ENCODE measurements around the gene SEMA5A. TPM values are rescaled to one million over a fixed set of nuclear protein-coding genes. Genes with fewer than 3 reads are reported as not detected.

Gene SEMA5A
- total RNA-seq, 1 experiment from 2014 or later = 9.3 TPM

GRCh38 chr5:9099689-9100088 is 446.2 kb downstream of the SEMA5A start:
- TF ChIP-seq ZNF532 (CRISPR knock-in tag; IDR thresholded peaks at IDR 0.05; ENCODE audit: borderline replicate concordance) = no peak
- no peak for TF ChIP-seq CTCF (IDR thresholded peaks at IDR 0.05)
- TF ChIP-seq ZNF423 (CRISPR knock-in tag; IDR thresholded peaks at IDR 0.05) = no peak
- TF ChIP-seq ZBTB43 (CRISPR knock-in tag; IDR thresholded peaks at IDR 0.05) = no peak
- no peak for TF ChIP-seq RELA (CRISPR knock-in tag; IDR thresholded peaks at IDR 0.05; ENCODE audit: borderline replicate concordance)
- TF ChIP-seq PRRX2 (CRISPR knock-in tag; IDR thresholded peaks at IDR 0.05) = no peak
- no peak for TF ChIP-seq ELF4 (CRISPR knock-in tag; IDR thresholded peaks at IDR 0.05; ENCODE audit: low read depth)
- TF ChIP-seq ZNF416 (CRISPR knock-in tag; IDR thresholded peaks at IDR 0.05) = no peak
- no peak for TF ChIP-seq JUN (CRISPR knock-in tag; IDR thresholded peaks at IDR 0.05)
- no peak for TF ChIP-seq ESRRA (CRISPR knock-in tag; IDR thresholded peaks at IDR 0.05; ENCODE audit: borderline replicate concordance)
- no peak for TF ChIP-seq JAZF1 (CRISPR knock-in tag; IDR thresholded peaks at IDR 0.05)
- TF ChIP-seq ATF6 (CRISPR knock-in tag; IDR thresholded peaks at IDR 0.05) = no peak
- no peak for DNase-seq (ENCODE audit: low spot score)
- Mint-ChIP-seq H3K9me3 (no peaks in the 10 kb centered on the region), H3K4me3 (no peak overlapping the region), H3K27ac (no peak overlapping the region), H3K36me3 (no peaks in the 10 kb centered on the region), H3K27me3 (ENCODE audit: low read depth) (no peaks in the 10 kb centered on the region), H3K4me1 (no peaks in the 10 kb centered on the region)
- peak; percentile 75 for ATAC-seq
- ChIA-PET CTCF (interaction anchor here (1.1 to 1.9 kb wide), 2 partner anchors 107 to 192 kb away, joined by 3 to 10 read pairs; no protein-coding TSS in a partner anchor), POLR2A (no interaction called here)

GRCh38 chr5:9098990-9099389 is 446.9 kb downstream of the SEMA5A start:
- Mint-ChIP-seq H3K27me3 (ENCODE audit: low read depth) (no peaks in the 10 kb centered on the region), H3K36me3 (no peaks in the 10 kb centered on the region), H3K4me3 (no peak overlapping the region), H3K4me1 (no peaks in the 10 kb centered on the region), H3K9me3 (no peaks in the 10 kb centered on the region; the same call in 1 of the 2 replicates), H3K27ac (no peak overlapping the region)
- ATAC-seq (no peak), DNase-seq (ENCODE audit: low spot score) (no peak)
- ChIA-PET CTCF (interaction anchor here (1.1 to 1.9 kb wide), 2 partner anchors 106 to 191 kb away, joined by 3 to 10 read pairs; no protein-coding TSS in a partner anchor), POLR2A (no interaction called here)
- TF ChIP-seq HMGA2 (CRISPR knock-in tag; IDR thresholded peaks at IDR 0.05) = no peak
- no peak for TF ChIP-seq NR3C1 (CRISPR knock-in tag; conservative IDR thresholded peaks at IDR 0.05; ENCODE audit: low read depth)
- no peak for TF ChIP-seq STAT6 (CRISPR knock-in tag; conservative IDR thresholded peaks at IDR 0.05; ENCODE audit: low read depth)
- TF ChIP-seq ZNF317 (CRISPR knock-in tag; IDR thresholded peaks at IDR 0.05; ENCODE audit: borderline replicate concordance, low read depth) = no peak
- TF ChIP-seq CTCF (IDR thresholded peaks at IDR 0.05) = no peak
- TF ChIP-seq FOXP1 (CRISPR knock-in tag; IDR thresholded peaks at IDR 0.05; ENCODE audit: borderline replicate concordance) = no peak
- TF ChIP-seq TCF7 (CRISPR knock-in tag; IDR thresholded peaks at IDR 0.05; ENCODE audit: low read depth) = no peak
- no peak for TF ChIP-seq TP53 (CRISPR knock-in tag; IDR thresholded peaks at IDR 0.05)
- no peak for TF ChIP-seq CDX4 (CRISPR knock-in tag; IDR thresholded peaks at IDR 0.05; ENCODE audit: borderline replicate concordance)
- no peak for TF ChIP-seq MYBL2 (CRISPR knock-in tag; IDR thresholded peaks at IDR 0.05)

All from WTC11 (cell line).